ENCODE results near the gene ITPKC.

The ITPKC gene

GRCh38 chr19:40716482-40717324 is at the start of gene ITPKC, which contains the start of gene COQ8B:
Gene ITPKC (plus strand): TSS chr19:40717112. CDS start chr19:40717136, 24 bp downstream.
Gene COQ8B (minus strand): TSS chr19:40716886. CDS start chr19:40714632, 2,254 bp downstream.
- DNase-seq, result peak; percentile 82

GRCh38 chr19:40667602-40668001 is 49.3 kb upstream of the ITPKC start:
- DNase-seq, result no peak

- no peak for DNase-seq
Measured at GRCh38 chr19:40668991-40669614, 47.8 kb upstream of the ITPKC start.

- no peak for DNase-seq
Measured at GRCh38 chr19:40671404-40671803, 45.5 kb upstream of the ITPKC start.

- DNase-seq, result no peak
Measured at GRCh38 chr19:40672038-40672437, 44.9 kb upstream of the ITPKC start.

- no peak for DNase-seq
Measured at GRCh38 chr19:40672573-40673299, 44.2 kb upstream of the ITPKC start.

GRCh38 chr19:40673397-40673796 is 43.5 kb upstream of the ITPKC start:
- DNase-seq, result no peak

- no peak for DNase-seq
Measured at GRCh38 chr19:40674291-40674690, 42.6 kb upstream of the ITPKC start.

GRCh38 chr19:40677156-40677555 is 39.8 kb upstream of the ITPKC start:
- DNase-seq, result no peak

GRCh38 chr19:40681039-40681438 is 35.9 kb upstream of the ITPKC start:
- DNase-seq, result no peak

- no peak for DNase-seq
Measured at GRCh38 chr19:40682431-40682964, 34.4 kb upstream of the ITPKC start.

GRCh38 chr19:40683437-40683836 is 33.5 kb upstream of the ITPKC start:
- no peak for DNase-seq

- no peak for DNase-seq
Measured at GRCh38 chr19:40684280-40684679, 32.6 kb upstream of the ITPKC start.

GRCh38 chr19:40685016-40685526 is 31.8 kb upstream of the ITPKC start:
- no peak for DNase-seq

GRCh38 chr19:40685563-40685962 is 31.3 kb upstream of the ITPKC start:
- no peak for DNase-seq

- no peak for DNase-seq
Measured at GRCh38 chr19:40686882-40687524, 29.9 kb upstream of the ITPKC start.

GRCh38 chr19:40687525-40688016 is 29.3 kb upstream of the ITPKC start:
- no peak for DNase-seq

GRCh38 chr19:40688309-40688708 is 28.6 kb upstream of the ITPKC start:
- DNase-seq, result no peak

GRCh38 chr19:40688987-40689338 is 27.9 kb upstream of the ITPKC start:
- no peak for DNase-seq

GRCh38 chr19:40689339-40690049 is 27.4 kb upstream of the ITPKC start:
- no peak for DNase-seq

- DNase-seq, result no peak
Measured at GRCh38 chr19:40690050-40690692, 26.7 kb upstream of the ITPKC start, which contains the start of gene NUMBL. Gene NUMBL (minus strand): TSS chr19:40690651. CDS start chr19:40690483, 168 bp downstream.
